K562 (cell line): ENCODE data around the gene KRTAP5-7. TPM values are rescaled to one million over a fixed set of nuclear protein-coding genes. Genes with fewer than 3 reads are reported as not detected.

ENCODE experiments used
- ATAC-seq: fragments of 200-7000 bp; cut with Tn5 transposase; 3 replicates; pipeline ENCODE4 v1.9.1; 2020; ENCODE audit warnings: moderate library complexity
- BruUV-seq: library from RNA; stranded (reverse); fragments of 400-500 nt; replicated peaks from 2 replicates; lab custom pipeline; 2021; lab: Mats Ljungman, UMichigan
- CTCF ChIA-PET: fragments of 300-600 bp; formaldehyde crosslinking; extraction: SDS; loops from one replicate; lab custom pipeline; 2021; ENCODE audit warnings: low intra/inter-chr PET ratio; lab: Yijun Ruan, JAX
- POLR2A ChIA-PET: fragments of 300-600, 350-650 bp; sonication (Branson Sonifier 250); formaldehyde crosslinking; extraction: SDS; loops from one replicate; lab custom pipeline; 2021; ENCODE audit warnings: antibody characterized with exemption, inconsistent platforms; lab: Yijun Ruan, JAX
- DNase-seq, 4 experiments: peaks; one replicate each; pipeline versions ENCODE4 v3.0.0 to v3.0.0-alpha.2; 2011 to 2018; ENCODE audit warnings: low spot score in 3 of 4, mixed read lengths in 3 of 4; ENCODE audit errors: extremely low read depth in 1 of 4
- FAIRE-seq: peaks from 2 replicates; lab custom pipeline; 2011; peaks lifted over from hg19 to GRCh38; lab: Jason Lieb, UNC
- H2AFZ ChIP-seq: 2 replicates; pipeline ENCODE4 v1.6.0; 2011; ENCODE audit warnings: low read depth, low read length, control low read depth, inconsistent platforms
- H3K27ac ChIP-seq: fragments of 200-600 bp; 3 replicates; pipeline ENCODE4 v1.8.0; 2011; ENCODE audit warnings: low read depth, mild to moderate bottlenecking, control low read depth, inconsistent platforms, low read length, moderate library complexity, mixed read lengths; ENCODE audit errors: extremely low read depth
- H3K27me3 ChIP-seq, 2 experiments: fragments of 300-600 bp in 1 of 2; 2 replicates in 1 of 2; 3 replicates in 1 of 2; pipeline versions ENCODE4 v1.6.0 to v1.8.0; 2011; ENCODE audit warnings: inconsistent platforms in 2 of 2, low read length in 2 of 2, mild to moderate bottlenecking in 1 of 2, mixed read lengths in 1 of 2, moderate library complexity in 1 of 2; ENCODE audit not compliant: control insufficient read depth in 2 of 2, insufficient read depth in 2 of 2
- H3K36me3 ChIP-seq: fragments of 300-600 bp; 3 replicates; pipeline ENCODE4 v1.8.0; 2011; ENCODE audit warnings: mild to moderate bottlenecking, low read length, inconsistent platforms; ENCODE audit not compliant: control insufficient read depth, insufficient read depth
- H3K4me1 ChIP-seq, 2 experiments: fragments of 200-600 bp in 1 of 2; replicated peaks in 1 of 2; 2 replicates in 1 of 2; 3 replicates in 1 of 2; pipeline versions ENCODE4 v1.5.1 to v1.8.0; 2011; ENCODE audit warnings: inconsistent platforms in 2 of 2, low read length in 2 of 2, mild to moderate bottlenecking in 1 of 2, mixed read lengths in 1 of 2, moderate library complexity in 1 of 2; ENCODE audit not compliant: control insufficient read depth in 2 of 2, insufficient read depth in 2 of 2
- H3K4me2 ChIP-seq: 2 replicates; pipeline ENCODE4 v1.6.1; 2011; ENCODE audit warnings: low read length, control low read depth, inconsistent platforms, mixed read lengths; ENCODE audit not compliant: insufficient read depth
- H3K4me3 ChIP-seq: fragments of 200-600 bp; sonication (generic), shearing (Covaris generic); 2 replicates; pipeline ENCODE4 v1.5.1; 2016; ENCODE audit warnings: control low read depth, inconsistent platforms
- H3K79me2 ChIP-seq: fragments of 200-600 bp; 3 replicates; pipeline ENCODE4 v1.8.0; 2011; ENCODE audit warnings: low read length, inconsistent platforms; ENCODE audit not compliant: control insufficient read depth, insufficient read depth
- H3K9ac ChIP-seq, 2 experiments: 2 replicates each; pipeline versions ENCODE4 v1.6.0 to v1.6.1; 2011; ENCODE audit warnings: low read depth in 2 of 2, low read length in 2 of 2, control low read depth in 1 of 2, inconsistent platforms in 1 of 2, mild to moderate bottlenecking in 1 of 2, mixed read lengths in 1 of 2; ENCODE audit not compliant: insufficient read depth in 1 of 2
- H3K9me1 ChIP-seq: one replicate; pipeline ENCODE4 v1.6.0; 2011; ENCODE audit warnings: inconsistent platforms, mild to moderate bottlenecking, low read length, moderate library complexity; ENCODE audit not compliant: control insufficient read depth, insufficient read depth
- H3K9me3 ChIP-seq: replicated peaks from 2 replicates; pipeline ENCODE4 v1.5.1; 2011; ENCODE audit warnings: low read depth, low read length, inconsistent platforms; ENCODE audit not compliant: control insufficient read depth, insufficient read depth
- H4K20me1 ChIP-seq: replicated peaks from 2 replicates; pipeline ENCODE4 v1.6.1; 2011; ENCODE audit warnings: low read length, inconsistent platforms, mixed read lengths; ENCODE audit not compliant: control insufficient read depth, insufficient read depth
- ATF2 ChIP-seq: sonication (generic); formaldehyde crosslinking; IDR thresholded peaks from 2 replicates; pipeline ENCODE4 v1.8.1; 2022; ENCODE audit warnings: missing genetic modification reagents
- BHLHE40 ChIP-seq: IDR thresholded peaks from 2 replicates; pipeline ENCODE4 v1.6.1; 2011; ENCODE audit warnings: low read length, improper control_type of control experiment
- DMBX1 ChIP-seq: fragments of 250-450 bp; sonication (Bioruptor Pico); IDR thresholded peaks from 2 replicates; pipeline ENCODE4 v1.8.0; 2022; ENCODE audit warnings: inconsistent platforms, mild to moderate bottlenecking, moderate library complexity, borderline replicate concordance
- FOXM1 ChIP-seq, 2 experiments: fragments of 450-650 bp in 1 of 2; sonication (generic) in 1 of 2; formaldehyde crosslinking in 1 of 2; IDR thresholded peaks; 2 replicates each; pipeline versions ENCODE4 v1.6.1 to v1.9.0; 2017 to 2022; ENCODE audit warnings: low read depth in 2 of 2, mild to moderate bottlenecking in 2 of 2, missing genetic modification reagents in 1 of 2, moderate library complexity in 1 of 2
- HMBOX1 ChIP-seq: sonication (generic); IDR thresholded peaks from 2 replicates; pipeline ENCODE4 v1.6.1; 2016
- IFI16 ChIP-seq: fragments of 250-450 bp; sonication (Bioruptor Pico); IDR thresholded peaks from 2 replicates; pipeline ENCODE4 v2.1.2; 2022; ENCODE audit warnings: mild to moderate bottlenecking, inconsistent platforms
- MECOM ChIP-seq: fragments of 250-450 bp; sonication (Bioruptor Pico); IDR thresholded peaks from 2 replicates; pipeline ENCODE4 v1.8.0; 2022; ENCODE audit warnings: inconsistent platforms
- MTA1 ChIP-seq: fragments of 450-650 bp; IDR thresholded peaks from 2 replicates; pipeline ENCODE4 v1.6.1; 2017; ENCODE audit warnings: borderline replicate concordance
- MYBL2 ChIP-seq, 2 experiments: fragments of 450-650 bp in 1 of 2; sonication (generic) in 1 of 2; formaldehyde crosslinking in 1 of 2; IDR thresholded peaks; 2 replicates each; pipeline versions ENCODE4 v1.6.1 to v1.8.1; 2017 to 2022; ENCODE audit warnings: borderline replicate concordance in 1 of 2, inconsistent platforms in 1 of 2, low read depth in 1 of 2, mild to moderate bottlenecking in 1 of 2, missing genetic modification reagents in 1 of 2, moderate library complexity in 1 of 2
- NR3C1 ChIP-seq: sonication (generic); formaldehyde crosslinking; IDR thresholded peaks from 2 replicates; pipeline ENCODE4 v1.8.1; 2022; ENCODE audit warnings: missing genetic modification reagents
- PKNOX1 ChIP-seq: fragments of 450-650 bp; IDR thresholded peaks from 2 replicates; pipeline ENCODE4 v1.6.1; 2016
- SUPT5H ChIP-seq: fragments of 450-650 bp; IDR thresholded peaks from 2 replicates; pipeline ENCODE4 v1.6.1; 2016
- U2AF1 ChIP-seq: fragments of 200-400 bp; formaldehyde crosslinking; optimal IDR thresholded peaks from 2 replicates; pipeline ENCODE3; 2017; ENCODE audit warnings: mild to moderate bottlenecking, low read depth, low read length, moderate library complexity
- WGBS: fragments of 100-300 bp; shearing (Covaris generic); methylation state at CpG from one replicate; pipeline ENCODE4 v1.1.6; 2016; ENCODE audit warnings: low coverage, mixed read lengths; ENCODE audit not compliant: insufficient coverage; ENCODE audit errors: missing lambda C conversion rate; 5-methylcytosine and 5-hydroxymethylcytosine counted together
- in situ Hi-C: fragments of 300-500 bp; cut with MboI; formaldehyde crosslinking; loops from 4 replicates; pipeline ENCODE4 v1.15.0; 2018; ENCODE audit warnings: inconsistent platforms, mixed read lengths
- intact Hi-C: fragments of 100-400 bp; cut with micrococcal nuclease; formaldehyde crosslinking; loops from 2 replicates; pipeline ENCODE4 v1.14.2; 2022
- polyA plus RNA-seq, 8 experiments: library from polyadenylated mRNA; depleted of rRNA in 4 of 8; stranded (reverse) in 5 of 8; unstranded in 3 of 8; fragments of >200 nt; fragmentation: Nextera tagmentation in 2 of 8; fragmentation: Illumina TruSeq in 1 of 8; extraction: Ambion mirVana in 2 of 8; extraction: Trizol in 1 of 8; gene quantifications; 2 replicates each; pipeline versions ENCODE4 v1.2.1 to v1.2.3, GENCODE V29; 2011 to 2014; ENCODE audit warnings: inconsistent platforms in 1 of 8, missing spikeins in 1 of 8
- total RNA-seq, 7 experiments: library from RNA; depleted of rRNA in 6 of 7; stranded (reverse); fragments of >200 nt in 6 of 7; fragmentation: Illumina TruSeq in 2 of 7; extraction: Trizol in 2 of 7; gene quantifications; 2 replicates each; pipeline versions ENCODE4 v1.2.1 to v1.2.3, GENCODE V29; 2011 to 2021; ENCODE audit warnings: low replicate concordance in 1 of 7
- TF ChIP-seq, protein P1 (sequence below): fragments of 250-450 bp; sonication (Bioruptor Pico); IDR thresholded peaks from 2 replicates; pipeline ENCODE4 v1.8.0; 2021; ENCODE audit warnings: moderate library complexity, mild to moderate bottlenecking, inconsistent platforms
- TF ChIP-seq, protein P2 (sequence below): sonication (generic); formaldehyde crosslinking; IDR thresholded peaks from 2 replicates; pipeline ENCODE4 v1.4.0; 2020; ENCODE audit warnings: mild to moderate bottlenecking, missing genetic modification reagents

The KRTAP5-7 gene
- total and polyA plus RNA-seq, 9 of the 15 experiments (the other 6 are each of a cell fraction or from before 2014, with no cell fraction given), result not detected

DNA sequence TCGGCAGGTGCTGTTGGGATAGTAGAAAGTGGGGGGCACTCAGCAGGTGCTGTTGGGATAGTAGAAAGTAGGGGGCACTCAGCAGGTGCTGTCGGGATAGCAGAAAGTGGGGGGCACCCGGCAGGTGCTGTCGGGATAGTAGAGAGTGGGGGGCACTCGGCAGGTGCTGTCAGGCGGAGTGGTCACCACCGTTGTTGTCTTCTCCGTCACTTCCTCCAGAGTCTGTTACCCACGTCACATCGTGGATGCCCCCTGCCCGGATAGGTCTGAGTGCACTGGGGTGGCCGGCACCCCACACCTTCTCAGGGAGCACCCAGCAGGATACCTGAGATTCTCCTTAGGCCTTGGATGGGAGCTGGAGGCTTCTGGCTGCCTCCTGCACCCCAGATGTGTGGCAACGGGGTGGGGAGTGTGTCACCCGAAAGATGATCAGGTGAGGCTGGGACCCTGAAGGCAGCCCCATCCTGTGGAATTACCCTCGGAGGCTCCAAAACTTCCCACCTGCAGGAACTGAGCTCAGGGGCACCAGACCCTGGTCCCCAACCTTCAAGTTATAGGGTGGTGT is 24.1 kb upstream of the KRTAP5-7 start:
- BruUV-seq, result no TSS peak
- POLR2A ChIA-PET, result no interaction called here
- H3K9me1 ChIP-seq, result no peaks in the 10 kb centered on the region
- H3K79me2 ChIP-seq, result no peaks in the 10 kb centered on the region
- FAIRE-seq (no peak), DNase-seq (no peak), ATAC-seq (no peak)
- no peak overlapping the region for H3K4me3 ChIP-seq
- H4K20me1 ChIP-seq, result no peaks in the 10 kb centered on the region
- no peak overlapping the region for H3K9ac ChIP-seq
- no peak overlapping the region for H3K4me2 ChIP-seq
- no peaks in the 10 kb centered on the region for H3K4me1 ChIP-seq
- H3K27ac ChIP-seq, result no peak overlapping the region
- in situ Hi-C loops (no loop called here), intact Hi-C loops (no loop called here)
- TF ChIP-seq MECOM (CRISPR knock-in tag) (no peak), SUPT5H (no peak), HMBOX1 (no peak), FOXM1 (IDR thresholded peaks at IDR 0.05; ENCODE audit: low read depth) (no peak), FOXM1 (CRISPR knock-in tag; IDR thresholded peaks at IDR 0.05; ENCODE audit: low read depth) (no peak), IFI16 (CRISPR knock-in tag) (no peak), MTA1 (no peak), BHLHE40 (no peak), PKNOX1 (no peak), DMBX1 (no peak), NR3C1 (CRISPR knock-in tag) (no peak), ATF2 (CRISPR knock-in tag) (no peak), MYBL2 (IDR thresholded peaks at IDR 0.05; ENCODE audit: low read depth) (no peak), MYBL2 (CRISPR knock-in tag; IDR thresholded peaks at IDR 0.05; ENCODE audit: borderline replicate concordance) (no peak), U2AF1 (no peak)
- TF ChIP-seq, protein P1, sequence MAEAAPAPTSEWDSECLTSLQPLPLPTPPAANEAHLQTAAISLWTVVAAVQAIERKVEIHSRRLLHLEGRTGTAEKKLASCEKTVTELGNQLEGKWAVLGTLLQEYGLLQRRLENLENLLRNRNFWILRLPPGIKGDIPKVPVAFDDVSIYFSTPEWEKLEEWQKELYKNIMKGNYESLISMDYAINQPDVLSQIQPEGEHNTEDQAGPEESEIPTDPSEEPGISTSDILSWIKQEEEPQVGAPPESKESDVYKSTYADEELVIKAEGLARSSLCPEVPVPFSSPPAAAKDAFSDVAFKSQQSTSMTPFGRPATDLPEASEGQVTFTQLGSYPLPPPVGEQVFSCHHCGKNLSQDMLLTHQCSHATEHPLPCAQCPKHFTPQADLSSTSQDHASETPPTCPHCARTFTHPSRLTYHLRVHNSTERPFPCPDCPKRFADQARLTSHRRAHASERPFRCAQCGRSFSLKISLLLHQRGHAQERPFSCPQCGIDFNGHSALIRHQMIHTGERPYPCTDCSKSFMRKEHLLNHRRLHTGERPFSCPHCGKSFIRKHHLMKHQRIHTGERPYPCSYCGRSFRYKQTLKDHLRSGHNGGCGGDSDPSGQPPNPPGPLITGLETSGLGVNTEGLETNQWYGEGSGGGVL (CRISPR knock-in tag), result no peak
- TF ChIP-seq, protein P2, sequence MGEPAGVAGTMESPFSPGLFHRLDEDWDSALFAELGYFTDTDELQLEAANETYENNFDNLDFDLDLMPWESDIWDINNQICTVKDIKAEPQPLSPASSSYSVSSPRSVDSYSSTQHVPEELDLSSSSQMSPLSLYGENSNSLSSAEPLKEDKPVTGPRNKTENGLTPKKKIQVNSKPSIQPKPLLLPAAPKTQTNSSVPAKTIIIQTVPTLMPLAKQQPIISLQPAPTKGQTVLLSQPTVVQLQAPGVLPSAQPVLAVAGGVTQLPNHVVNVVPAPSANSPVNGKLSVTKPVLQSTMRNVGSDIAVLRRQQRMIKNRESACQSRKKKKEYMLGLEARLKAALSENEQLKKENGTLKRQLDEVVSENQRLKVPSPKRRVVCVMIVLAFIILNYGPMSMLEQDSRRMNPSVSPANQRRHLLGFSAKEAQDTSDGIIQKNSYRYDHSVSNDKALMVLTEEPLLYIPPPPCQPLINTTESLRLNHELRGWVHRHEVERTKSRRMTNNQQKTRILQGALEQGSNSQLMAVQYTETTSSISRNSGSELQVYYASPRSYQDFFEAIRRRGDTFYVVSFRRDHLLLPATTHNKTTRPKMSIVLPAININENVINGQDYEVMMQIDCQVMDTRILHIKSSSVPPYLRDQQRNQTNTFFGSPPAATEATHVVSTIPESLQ (CRISPR knock-in tag), result no peak
- WGBS, result 86% methylated on average over 15 of the region's 15 CpGs
- no peaks in the 10 kb centered on the region for H3K9me3 ChIP-seq
- no peaks in the 10 kb centered on the region for H3K27me3 ChIP-seq
- CTCF ChIA-PET, result no interaction called here
- H2AFZ ChIP-seq, result no peak overlapping the region
- H3K36me3 ChIP-seq, result peaks cover 22% of the 10 kb centered on the region; the same call in 2 of the 3 replicates
